ENCODE measurements around the gene RHBDD1. TPM values are rescaled to one million over a fixed set of nuclear protein-coding genes. Genes with fewer than 3 reads are reported as not detected.

Gene RHBDD1
- total RNA-seq, 2 donors from 2014 or later, result 35.2 to 46.2 TPM

DNA sequence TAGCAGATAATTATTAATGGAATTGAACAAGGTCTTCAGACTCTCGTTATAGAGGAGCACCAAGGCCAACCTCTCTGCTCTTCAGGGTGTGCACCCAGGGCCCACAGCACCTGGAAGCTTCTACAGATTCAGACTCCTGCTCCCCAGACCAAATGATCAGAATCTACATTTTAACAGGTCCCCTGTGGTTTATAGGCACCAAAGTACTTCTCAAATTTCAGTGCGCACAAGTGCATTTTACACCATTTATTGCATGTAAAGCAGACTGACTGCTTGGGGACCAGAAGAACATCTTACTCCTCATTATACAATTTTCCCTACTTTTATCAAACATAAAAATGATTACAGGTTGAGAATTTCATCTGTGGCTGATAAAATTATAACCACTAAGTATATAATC is 164.3 kb downstream of the RHBDD1 start:
- no peaks in the 10 kb centered on the region for H3K27me3 ChIP-seq (ENCODE audit: control insufficient read depth, insufficient read depth, low read length, poor library complexity, severe bottlenecking)
- H3K4me1 ChIP-seq (ENCODE audit: control insufficient read depth, insufficient read depth, low read length), result no peaks in the 10 kb centered on the region
- TF ChIP-seq, protein P1, sequence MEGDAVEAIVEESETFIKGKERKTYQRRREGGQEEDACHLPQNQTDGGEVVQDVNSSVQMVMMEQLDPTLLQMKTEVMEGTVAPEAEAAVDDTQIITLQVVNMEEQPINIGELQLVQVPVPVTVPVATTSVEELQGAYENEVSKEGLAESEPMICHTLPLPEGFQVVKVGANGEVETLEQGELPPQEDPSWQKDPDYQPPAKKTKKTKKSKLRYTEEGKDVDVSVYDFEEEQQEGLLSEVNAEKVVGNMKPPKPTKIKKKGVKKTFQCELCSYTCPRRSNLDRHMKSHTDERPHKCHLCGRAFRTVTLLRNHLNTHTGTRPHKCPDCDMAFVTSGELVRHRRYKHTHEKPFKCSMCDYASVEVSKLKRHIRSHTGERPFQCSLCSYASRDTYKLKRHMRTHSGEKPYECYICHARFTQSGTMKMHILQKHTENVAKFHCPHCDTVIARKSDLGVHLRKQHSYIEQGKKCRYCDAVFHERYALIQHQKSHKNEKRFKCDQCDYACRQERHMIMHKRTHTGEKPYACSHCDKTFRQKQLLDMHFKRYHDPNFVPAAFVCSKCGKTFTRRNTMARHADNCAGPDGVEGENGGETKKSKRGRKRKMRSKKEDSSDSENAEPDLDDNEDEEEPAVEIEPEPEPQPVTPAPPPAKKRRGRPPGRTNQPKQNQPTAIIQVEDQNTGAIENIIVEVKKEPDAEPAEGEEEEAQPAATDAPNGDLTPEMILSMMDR (conservative IDR thresholded peaks at IDR 0.05), result no peak
- peaks cover 4% of the 10 kb centered on the region for H3K4me1 Mint-ChIP-seq
- DNase-seq, result no peak
- no peaks in the 10 kb centered on the region for H3K9me3 ChIP-seq (ENCODE audit: control insufficient read depth, low read length)
- WGBS, 2 experiments (ENCODE audit: insufficient coverage in 1 of 2, insufficient read length in 1 of 2), result 95 to 97% methylated on average over 2 of the region's 2 CpGs
- H3K4me3 ChIP-seq (ENCODE audit: low read length), result no peak overlapping the region
- no peaks in the 10 kb centered on the region for H3K36me3 ChIP-seq (ENCODE audit: control insufficient read depth, insufficient read depth, low read length)
- no peak overlapping the region for H3K27ac Mint-ChIP-seq
- H3K9me3 Mint-ChIP-seq, result peaks cover 5% of the 10 kb centered on the region
- H3K36me3 Mint-ChIP-seq (ENCODE audit: low read depth), result peaks cover 29% of the 10 kb centered on the region
- H3K27me3 Mint-ChIP-seq (ENCODE audit: insufficient read depth), result no peaks in the 10 kb centered on the region
- H3K27ac ChIP-seq (ENCODE audit: low read depth, low read length), result no peak overlapping the region
- no peak overlapping the region for H3K4me3 Mint-ChIP-seq
- no peak overlapping the region for H3K9ac ChIP-seq (ENCODE audit: extremely low read depth, low read length, poor library complexity, severe bottlenecking)

DNA sequence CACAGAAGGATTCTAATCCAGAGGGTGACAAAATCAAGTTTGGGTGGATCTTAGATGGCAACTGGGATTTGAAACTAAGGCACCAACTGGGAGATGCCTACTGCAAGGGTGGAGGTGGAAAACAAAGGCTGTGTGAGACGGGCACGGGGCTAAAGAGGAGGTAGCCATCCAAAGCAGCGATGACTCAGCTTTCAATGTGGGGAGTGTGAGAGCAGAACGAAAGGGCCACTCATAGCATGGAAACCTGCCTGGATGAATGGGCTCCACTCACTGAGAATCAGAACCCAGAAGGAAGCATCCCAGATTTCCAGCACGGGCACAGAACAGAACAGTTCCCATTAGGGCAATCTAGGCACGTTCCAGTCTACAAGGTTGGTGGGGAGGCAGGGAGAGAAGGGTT is 168.6 kb downstream of the RHBDD1 start:
- TF ChIP-seq, protein P1 (conservative IDR thresholded peaks at IDR 0.05), result no peak
- Mint-ChIP-seq H3K9me3 (peaks cover 5% of the 10 kb centered on the region), H3K4me1 (peaks cover 4% of the 10 kb centered on the region), H3K27ac (no peak overlapping the region), H3K27me3 (ENCODE audit: insufficient read depth) (no peaks in the 10 kb centered on the region), H3K36me3 (ENCODE audit: low read depth) (peaks cover 18% of the 10 kb centered on the region), H3K4me3 (no peak overlapping the region)
- no peaks in the 10 kb centered on the region for H3K4me1 ChIP-seq (ENCODE audit: control insufficient read depth, insufficient read depth, low read length)
- no peak overlapping the region for H3K9ac ChIP-seq (ENCODE audit: extremely low read depth, low read length, poor library complexity, severe bottlenecking)
- DNase-seq, result no peak
- H3K36me3 ChIP-seq (ENCODE audit: control insufficient read depth, insufficient read depth, low read length), result no peaks in the 10 kb centered on the region
- no peaks in the 10 kb centered on the region for H3K9me3 ChIP-seq (ENCODE audit: control insufficient read depth, low read length)
- H3K27me3 ChIP-seq (ENCODE audit: control insufficient read depth, insufficient read depth, low read length, poor library complexity, severe bottlenecking), result no peaks in the 10 kb centered on the region
- H3K27ac ChIP-seq (ENCODE audit: low read depth, low read length), result no peak overlapping the region
- no peak overlapping the region for H3K4me3 ChIP-seq (ENCODE audit: low read length)
- WGBS, 2 experiments (ENCODE audit: insufficient coverage in 1 of 2, insufficient read length in 1 of 2), result 88 to 91% methylated on average over 6 of the region's 6 CpGs

DNA sequence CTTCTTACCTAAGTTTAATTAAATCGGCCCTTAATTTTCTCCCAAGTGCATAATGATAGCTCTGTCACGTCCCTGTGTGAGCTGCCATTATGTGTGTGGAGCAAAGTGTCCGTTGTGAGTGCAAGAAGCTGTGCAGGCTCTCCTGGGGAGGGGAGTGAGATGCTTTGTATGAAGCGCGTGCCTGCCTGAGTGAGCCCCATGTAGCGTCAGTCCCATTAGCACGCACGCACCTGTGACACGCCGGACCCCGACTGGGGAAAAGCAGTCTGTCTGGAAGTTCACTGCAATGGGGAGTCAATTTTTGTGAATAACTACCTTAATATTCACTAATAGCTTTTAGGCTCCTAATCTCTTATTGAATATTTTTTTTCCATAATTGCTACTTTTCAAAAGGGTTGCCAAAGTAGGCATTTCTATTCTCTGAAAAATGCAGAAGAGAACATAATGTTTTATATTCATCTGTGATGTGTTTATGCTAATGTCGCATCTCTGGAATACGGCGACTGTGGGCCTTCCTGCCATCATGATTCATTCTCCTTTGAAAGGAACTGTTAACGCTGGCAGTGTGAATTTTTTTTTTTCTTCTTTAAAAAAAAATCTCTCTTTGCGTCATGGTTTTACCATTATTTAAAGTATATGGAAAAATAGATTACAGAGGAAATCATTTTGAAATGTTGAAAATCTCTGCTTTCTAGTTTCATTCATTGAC is 170.5 kb downstream of the RHBDD1 start:
- no peaks in the 10 kb centered on the region for H3K4me1 ChIP-seq (ENCODE audit: control insufficient read depth, insufficient read depth, low read length)
- H3K36me3 ChIP-seq (ENCODE audit: control insufficient read depth, insufficient read depth, low read length), result no peaks in the 10 kb centered on the region
- no peaks in the 10 kb centered on the region for H3K9me3 Mint-ChIP-seq
- WGBS, 2 experiments (ENCODE audit: insufficient coverage in 1 of 2, insufficient read length in 1 of 2), result 87 to 94% methylated on average over 3 to 15 of the region's 16 CpGs
- H3K36me3 Mint-ChIP-seq (ENCODE audit: low read depth), result peaks cover 2% of the 10 kb centered on the region
- DNase-seq, result no peak
- no peak overlapping the region for H3K4me3 ChIP-seq (ENCODE audit: low read length)
- H3K27me3 ChIP-seq (ENCODE audit: control insufficient read depth, insufficient read depth, low read length, poor library complexity, severe bottlenecking), result no peaks in the 10 kb centered on the region
- TF ChIP-seq, protein P1 (conservative IDR thresholded peaks at IDR 0.05), result no peak
- no peak overlapping the region for H3K27ac ChIP-seq (ENCODE audit: low read depth, low read length)
- no peak overlapping the region for H3K27ac Mint-ChIP-seq
- no peaks in the 10 kb centered on the region for H3K9me3 ChIP-seq (ENCODE audit: control insufficient read depth, low read length)
- H3K27me3 Mint-ChIP-seq (ENCODE audit: insufficient read depth), result no peaks in the 10 kb centered on the region
- no peak overlapping the region for H3K9ac ChIP-seq (ENCODE audit: extremely low read depth, low read length, poor library complexity, severe bottlenecking)
- H3K4me1 Mint-ChIP-seq, result peaks cover 4% of the 10 kb centered on the region
- H3K4me3 Mint-ChIP-seq, result no peak overlapping the region

Data from endodermal cell (in vitro differentiated cells).